D721Med (cell line): ENCODE results near the gene GPHN.

Source experiments
- DNase-seq: peaks from one replicate; pipeline ENCODE4 v3.0.0; 2011; ENCODE audit warnings: low spot score; ENCODE audit not compliant: insufficient read length
- FAIRE-seq: peaks from 2 replicates; lab custom pipeline; 2011; peaks lifted over from hg19 to GRCh38; lab: Jason Lieb, UNC
- TF ChIP-seq, protein P1 (sequence below): IDR thresholded peaks from 2 replicates; pipeline ENCODE4 v1.5.1; 2012; ENCODE audit warnings: mild to moderate bottlenecking, control low read depth; ENCODE audit not compliant: insufficient read depth; ENCODE audit errors: missing control alignments

GPHN gene

DNA sequence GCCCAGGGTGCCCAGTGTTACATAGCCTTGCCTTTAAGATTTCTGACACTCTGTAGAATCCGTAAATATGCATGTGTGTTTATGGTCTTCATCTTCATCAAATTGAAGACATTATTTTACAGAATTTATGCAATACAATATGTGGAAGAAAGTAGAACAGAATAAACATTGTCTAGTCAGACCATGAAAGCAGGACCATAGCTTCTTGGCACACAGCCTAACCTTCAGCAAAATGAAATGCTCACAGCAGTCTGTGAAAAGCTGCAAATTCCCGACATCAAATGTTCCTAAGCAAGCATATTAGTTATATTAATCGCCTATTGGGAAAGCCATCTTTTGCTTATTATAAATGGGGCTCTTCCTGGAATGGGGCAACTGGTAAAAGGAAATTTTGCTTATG is 570.0 kb downstream of the GPHN start:
- DNase-seq (no peak), FAIRE-seq (no peak)
- TF ChIP-seq, protein P1, sequence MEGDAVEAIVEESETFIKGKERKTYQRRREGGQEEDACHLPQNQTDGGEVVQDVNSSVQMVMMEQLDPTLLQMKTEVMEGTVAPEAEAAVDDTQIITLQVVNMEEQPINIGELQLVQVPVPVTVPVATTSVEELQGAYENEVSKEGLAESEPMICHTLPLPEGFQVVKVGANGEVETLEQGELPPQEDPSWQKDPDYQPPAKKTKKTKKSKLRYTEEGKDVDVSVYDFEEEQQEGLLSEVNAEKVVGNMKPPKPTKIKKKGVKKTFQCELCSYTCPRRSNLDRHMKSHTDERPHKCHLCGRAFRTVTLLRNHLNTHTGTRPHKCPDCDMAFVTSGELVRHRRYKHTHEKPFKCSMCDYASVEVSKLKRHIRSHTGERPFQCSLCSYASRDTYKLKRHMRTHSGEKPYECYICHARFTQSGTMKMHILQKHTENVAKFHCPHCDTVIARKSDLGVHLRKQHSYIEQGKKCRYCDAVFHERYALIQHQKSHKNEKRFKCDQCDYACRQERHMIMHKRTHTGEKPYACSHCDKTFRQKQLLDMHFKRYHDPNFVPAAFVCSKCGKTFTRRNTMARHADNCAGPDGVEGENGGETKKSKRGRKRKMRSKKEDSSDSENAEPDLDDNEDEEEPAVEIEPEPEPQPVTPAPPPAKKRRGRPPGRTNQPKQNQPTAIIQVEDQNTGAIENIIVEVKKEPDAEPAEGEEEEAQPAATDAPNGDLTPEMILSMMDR = no peak

DNA sequence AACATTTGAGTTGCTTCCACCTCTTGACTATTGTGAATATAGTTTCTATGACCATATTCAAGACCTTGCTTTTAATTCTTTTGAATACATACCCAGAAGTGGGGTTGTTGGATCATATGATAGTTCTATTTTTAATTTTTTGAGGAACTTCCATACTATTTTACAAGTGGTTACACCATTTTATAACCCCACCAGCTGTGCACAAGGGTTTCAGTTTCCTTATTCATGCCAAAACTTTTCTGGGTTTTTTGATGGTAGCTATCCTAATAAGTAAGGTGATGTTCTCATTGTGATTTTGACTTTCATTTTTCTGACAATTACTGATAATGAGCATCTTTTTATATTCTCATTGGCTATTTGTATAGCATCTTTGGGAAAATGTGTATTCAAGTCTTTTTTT is 571.9 kb downstream of the GPHN start:
- no peak for DNase-seq
- FAIRE-seq = no peak
- TF ChIP-seq, protein P1 = no peak

DNA sequence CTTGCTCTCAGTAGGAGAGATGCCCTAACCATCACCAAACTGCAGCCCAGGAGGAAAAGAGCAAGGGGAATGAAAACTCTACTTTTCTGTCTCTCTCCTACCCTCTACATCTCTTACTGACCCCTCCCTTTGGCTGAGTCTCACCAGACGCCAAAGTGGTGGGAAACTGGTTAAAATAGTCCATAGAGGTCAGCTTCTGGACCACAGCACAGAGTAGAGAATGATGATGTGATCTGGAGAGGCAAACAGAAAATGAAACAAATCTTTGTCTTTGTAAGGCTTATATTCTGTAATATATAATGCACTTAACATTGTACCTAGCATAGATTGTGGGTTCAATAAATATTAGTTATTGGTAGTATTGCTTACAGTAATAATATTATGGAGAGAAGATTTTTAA is 600.3 kb downstream of the GPHN start:
- TF ChIP-seq, protein P1 = no peak
- DNase-seq = no peak
- no peak for FAIRE-seq

DNA sequence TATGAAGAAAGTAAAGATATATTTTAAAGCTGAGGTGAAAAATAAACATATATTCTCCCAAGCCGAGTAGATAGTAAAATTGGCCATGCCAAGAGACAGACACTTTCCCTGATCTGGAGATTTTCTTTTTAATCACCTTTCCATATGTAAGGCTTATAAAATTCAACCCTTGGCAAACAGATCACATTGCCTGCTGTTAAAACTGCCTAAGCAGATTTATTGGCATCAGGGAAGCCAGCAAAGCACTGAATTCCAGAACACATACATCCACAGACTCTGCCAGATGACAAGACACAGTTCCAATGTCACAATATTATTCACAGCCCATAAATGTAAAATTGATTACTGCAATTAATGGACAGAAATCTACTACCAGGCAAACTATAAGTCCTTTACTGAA is 603.1 kb downstream of the GPHN start:
- TF ChIP-seq, protein P1 = no peak
- DNase-seq (no peak), FAIRE-seq (peak; percentile 44)

DNA sequence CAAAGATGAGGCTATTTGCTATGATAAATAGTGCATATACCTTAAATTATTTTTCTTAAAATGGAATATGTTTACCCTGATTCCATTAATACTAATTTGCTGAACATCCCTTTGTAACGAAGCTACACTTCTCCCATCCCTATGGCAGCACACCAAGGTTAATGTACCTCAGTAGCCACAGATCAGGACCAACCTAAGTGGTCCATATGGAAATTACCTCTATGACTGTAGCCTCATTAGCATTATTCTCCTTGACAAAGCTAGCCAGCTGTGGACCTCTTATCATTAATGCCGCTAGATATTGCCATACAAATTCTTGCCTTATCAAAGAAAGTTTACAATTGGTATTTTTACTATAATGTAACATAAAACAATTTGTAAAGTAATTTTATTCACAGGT is 604.4 kb downstream of the GPHN start:
- TF ChIP-seq, protein P1 = no peak
- FAIRE-seq = no peak
- DNase-seq = no peak

DNA sequence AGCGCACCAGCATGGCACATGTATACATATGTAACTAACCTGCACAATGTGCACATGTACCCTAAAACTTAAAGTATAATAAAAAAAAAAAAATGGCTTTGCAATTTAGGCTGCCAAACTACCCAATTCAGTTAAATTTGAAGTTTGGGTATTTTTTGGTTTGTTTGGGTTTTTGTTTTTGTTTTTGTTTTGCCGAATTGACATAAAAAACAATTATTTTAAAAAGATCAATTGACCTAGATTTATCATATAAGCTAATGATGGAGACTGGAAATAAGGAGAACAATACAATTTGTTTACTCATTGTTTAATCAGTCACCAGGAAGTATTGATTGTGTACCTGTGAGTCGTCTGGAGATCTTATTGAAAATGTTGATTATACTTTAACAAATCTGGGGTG is 619.2 kb downstream of the GPHN start:
- DNase-seq (no peak), FAIRE-seq (no peak)
- TF ChIP-seq, protein P1 = no peak

DNA sequence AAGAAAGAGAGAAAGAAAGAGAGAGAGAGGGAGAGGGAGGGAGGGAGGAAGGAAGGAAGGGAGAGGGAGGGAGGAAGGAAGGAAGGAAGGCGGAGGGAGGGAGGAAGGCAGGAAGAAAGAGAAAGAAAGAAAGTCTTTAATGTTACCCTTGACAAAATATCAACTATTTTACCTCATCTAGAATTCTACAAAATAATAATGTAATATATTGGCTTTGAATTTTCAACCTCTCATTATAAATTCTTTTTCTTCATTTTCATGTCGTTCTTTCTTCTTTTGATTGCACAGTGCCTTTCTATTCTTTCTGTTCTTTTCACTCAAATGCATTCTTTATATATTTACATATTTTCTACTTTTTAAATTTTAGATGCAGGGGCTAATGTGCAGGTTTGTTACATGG is 621.8 kb downstream of the GPHN start:
- FAIRE-seq (no peak), DNase-seq (no peak)
- TF ChIP-seq, protein P1 = no peak
